ENCODE results near the gene PYM1. TPM values are rescaled to one million over a fixed set of nuclear protein-coding genes. Genes with fewer than 3 reads are reported as not detected.

Gene PYM1
- total RNA-seq = 20.0 TPM

DNA sequence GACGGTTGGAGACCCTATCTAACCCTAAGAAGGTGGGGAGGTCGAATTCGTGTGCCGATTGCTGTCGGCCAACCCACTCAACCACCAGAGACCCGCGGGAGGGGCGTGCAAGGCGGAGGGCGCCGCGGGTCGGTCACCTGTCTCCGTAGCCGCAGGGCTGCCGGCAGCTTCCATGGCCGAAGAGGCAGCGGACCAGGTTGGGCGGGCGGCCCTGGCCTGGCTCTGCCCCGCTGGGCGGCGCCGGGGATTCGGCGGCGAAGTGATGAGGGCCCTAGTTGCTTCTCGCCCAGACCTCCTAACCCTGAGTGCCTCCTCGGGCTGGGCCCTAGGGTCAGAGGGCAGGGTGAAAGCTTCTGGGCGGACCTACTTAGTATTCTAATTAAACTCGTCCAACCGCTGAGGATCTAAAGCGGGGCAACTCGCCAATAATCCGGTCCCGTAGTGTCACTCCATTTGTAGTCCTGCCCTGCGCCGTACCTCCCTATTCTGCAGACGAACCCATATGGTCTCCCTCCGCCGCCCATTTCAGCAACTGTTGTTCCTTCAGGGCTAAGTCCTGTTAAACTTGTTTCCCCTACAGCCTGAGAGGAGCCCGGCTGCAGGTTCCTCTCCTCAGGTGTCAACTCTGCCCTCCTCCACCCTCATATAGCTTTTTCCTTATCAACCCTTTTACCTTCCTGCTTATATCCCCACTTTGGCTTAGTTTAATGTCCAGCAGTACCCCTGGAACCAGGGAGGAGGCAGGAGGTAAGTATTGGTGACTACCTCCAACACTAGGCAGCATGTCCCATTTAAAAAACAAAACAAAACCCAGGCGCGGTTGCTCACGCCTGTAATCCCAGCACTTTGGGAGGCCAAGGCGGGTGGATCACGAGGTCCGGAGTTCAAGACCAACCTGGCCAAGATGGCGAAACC is at the start of gene PYM1:
Gene PYM1 (minus strand): TSS at position 307 of the 915 bp plus-strand sequence. CDS start 133 bp downstream, at position 174.
- DNase-seq = peak; percentile 45

DNA sequence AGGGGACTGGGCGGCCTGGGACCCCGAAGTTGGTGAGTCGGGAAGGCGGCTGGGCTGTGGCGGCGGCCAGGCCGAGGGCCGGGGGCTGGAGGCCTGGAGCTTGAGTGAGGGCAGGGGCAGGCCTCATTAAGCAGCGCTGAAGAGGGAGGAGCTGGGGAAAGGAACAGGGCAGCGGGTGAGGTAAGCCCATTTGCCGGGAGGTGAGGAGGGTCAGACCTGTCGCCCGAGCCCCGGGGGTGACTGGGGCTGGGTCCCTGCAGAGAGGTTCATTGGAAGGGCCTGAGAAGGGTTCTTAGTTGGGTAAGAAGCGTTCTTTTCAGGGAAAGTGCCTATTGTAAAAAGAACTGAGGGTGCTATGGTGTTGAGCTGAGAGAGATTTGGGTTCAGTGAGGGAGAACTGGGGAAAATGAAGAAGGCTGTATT is 46.6 kb upstream of the PYM1 start:
- DNase-seq = no peak

DNA sequence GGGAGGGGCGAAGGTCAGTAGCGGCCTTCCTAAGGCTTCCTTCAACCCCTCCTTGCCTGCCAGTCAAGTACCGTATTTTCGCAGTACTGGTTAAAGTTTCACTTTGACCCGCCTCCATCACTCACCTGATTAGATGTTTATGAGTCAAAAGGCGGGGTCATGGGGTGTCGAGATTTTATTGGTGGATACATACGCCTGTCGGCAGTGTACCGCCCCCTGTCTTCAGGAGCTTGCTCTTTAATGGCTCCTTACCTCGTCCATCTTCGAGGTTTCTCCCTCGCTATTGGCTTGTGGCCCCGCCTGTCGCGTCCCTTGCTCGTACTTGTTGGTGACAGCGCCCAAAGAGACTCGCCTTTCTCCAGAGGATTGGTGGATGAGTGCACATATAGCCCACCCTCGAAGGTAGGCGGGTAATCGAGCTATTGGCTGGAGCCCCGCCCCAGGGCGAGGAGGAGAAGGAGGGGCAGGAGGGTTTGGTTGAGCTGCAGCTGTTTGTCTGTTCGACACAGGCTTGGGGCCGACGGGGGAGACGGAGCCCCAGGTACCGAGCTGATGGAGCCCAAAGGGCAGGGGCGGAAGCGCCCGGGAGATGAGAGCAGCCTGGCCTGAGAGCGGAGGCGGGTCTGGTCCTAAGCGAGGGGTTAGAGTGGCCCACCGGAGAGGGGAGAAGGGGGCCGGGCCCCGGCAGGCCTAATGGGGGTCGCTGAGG is 46.1 kb upstream of the PYM1 start, which contains the start of gene RAB5B:
Gene RAB5B (plus strand): TSS at position 480 of the 709 bp plus-strand sequence. CDS start 12,883 bp downstream, outside the sequence.
- DNase-seq = peak; percentile 99

DNA sequence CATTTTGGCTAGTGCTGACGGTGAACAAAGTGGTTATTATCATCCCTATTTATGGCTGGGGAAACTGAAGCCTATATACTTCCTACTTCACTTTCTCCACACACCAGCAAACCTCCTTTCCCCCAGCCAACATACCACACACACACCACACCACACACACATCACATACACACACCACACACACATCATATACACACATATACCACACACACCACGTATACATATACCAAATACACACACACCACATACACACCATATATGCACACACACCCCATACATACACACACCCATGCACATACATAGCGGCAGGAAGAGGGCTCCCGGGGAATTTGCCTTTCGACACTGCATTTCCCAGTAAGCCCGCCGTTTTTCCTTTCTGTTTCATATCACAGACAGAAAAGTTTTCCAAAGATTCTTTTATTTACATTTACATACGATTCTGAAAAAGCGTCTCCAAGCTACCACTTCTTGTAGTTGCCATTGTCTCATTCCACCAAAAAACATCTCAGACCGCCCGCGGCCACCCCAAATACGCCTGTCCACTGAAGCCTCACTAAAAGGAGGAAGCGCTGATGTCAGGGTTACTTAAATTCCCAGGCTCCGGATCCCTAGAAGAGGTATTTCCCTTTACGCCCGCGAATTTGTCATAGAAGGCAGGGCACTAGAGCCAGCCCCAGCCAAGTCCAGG is 45.4 kb upstream of the PYM1 start:
- no peak for DNase-seq

DNA sequence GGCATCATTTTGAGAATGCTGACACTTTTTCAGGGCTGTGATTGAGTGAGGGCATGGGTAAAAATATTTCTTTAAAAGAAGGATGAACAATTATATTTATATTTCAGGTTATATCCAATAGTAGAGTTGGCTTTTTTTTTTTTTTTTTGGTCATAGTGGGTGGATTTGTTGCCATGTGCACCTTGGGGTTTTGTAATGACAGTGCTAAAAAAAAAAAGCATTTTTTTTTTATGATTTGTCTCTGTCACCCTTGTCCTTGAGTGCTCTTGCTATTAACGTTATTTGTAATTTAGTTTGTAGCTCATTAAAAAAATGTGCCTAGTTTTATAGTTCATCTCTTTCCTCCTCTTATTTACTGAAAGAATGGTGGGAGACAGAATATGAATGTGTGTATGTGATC is 44.8 kb upstream of the PYM1 start:
- no peak for DNase-seq

DNA sequence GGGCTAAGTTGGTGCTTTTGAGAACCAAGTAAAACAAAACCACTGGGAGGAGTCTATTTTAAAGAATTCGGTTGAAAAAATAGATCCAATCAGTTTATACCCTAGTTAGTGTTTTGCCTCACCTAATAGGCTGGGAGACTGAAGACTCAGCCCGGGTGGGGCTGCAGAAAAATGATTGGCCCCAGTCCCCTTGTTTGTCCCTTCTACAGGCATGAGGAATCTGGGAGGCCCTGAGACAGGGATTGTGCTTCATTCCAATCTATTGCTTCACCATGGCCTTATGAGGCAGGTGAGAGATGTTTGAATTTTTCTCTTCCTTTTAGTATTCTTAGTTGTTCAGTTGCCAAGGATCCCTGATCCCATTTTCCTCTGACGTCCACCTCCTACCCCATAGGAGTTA is 44.3 kb upstream of the PYM1 start:
- no peak for DNase-seq

DNA sequence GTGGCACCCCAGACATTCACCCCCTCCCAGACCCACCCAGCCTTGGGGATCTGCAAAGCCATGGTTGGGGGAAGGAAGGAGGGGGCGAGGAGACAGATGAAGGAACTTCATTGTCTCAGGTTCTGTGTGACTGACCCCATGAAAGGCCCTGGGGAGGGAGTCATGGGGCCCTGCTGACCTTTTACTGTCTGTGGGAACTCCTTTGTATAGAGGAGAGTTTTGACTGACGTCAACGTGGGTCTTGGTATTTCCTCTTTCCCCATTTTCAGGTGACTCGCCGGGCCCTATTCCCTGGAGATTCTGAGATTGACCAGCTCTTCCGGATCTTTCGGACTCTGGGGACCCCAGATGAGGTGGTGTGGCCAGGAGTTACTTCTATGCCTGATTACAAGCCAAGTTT is 43.1 kb upstream of the PYM1 start:
- no peak for DNase-seq

DNA sequence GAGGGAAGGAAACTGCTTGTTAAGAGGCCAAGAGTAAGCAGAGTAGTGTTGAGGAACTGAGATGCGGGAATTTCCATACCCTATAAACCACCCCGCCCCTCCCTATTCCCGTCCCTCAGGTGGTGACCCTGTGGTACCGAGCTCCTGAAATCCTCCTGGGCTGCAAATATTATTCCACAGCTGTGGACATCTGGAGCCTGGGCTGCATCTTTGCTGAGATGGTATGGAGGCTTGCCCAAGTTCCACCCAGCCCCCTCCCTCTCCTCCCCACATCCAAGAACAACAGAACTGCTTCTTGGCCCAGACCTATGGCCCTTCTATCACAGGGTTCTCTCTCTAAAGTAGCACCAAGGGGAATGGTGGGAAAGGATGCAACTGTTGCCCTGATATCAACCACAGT is 41.7 kb upstream of the PYM1 start:
- no peak for DNase-seq

DNA sequence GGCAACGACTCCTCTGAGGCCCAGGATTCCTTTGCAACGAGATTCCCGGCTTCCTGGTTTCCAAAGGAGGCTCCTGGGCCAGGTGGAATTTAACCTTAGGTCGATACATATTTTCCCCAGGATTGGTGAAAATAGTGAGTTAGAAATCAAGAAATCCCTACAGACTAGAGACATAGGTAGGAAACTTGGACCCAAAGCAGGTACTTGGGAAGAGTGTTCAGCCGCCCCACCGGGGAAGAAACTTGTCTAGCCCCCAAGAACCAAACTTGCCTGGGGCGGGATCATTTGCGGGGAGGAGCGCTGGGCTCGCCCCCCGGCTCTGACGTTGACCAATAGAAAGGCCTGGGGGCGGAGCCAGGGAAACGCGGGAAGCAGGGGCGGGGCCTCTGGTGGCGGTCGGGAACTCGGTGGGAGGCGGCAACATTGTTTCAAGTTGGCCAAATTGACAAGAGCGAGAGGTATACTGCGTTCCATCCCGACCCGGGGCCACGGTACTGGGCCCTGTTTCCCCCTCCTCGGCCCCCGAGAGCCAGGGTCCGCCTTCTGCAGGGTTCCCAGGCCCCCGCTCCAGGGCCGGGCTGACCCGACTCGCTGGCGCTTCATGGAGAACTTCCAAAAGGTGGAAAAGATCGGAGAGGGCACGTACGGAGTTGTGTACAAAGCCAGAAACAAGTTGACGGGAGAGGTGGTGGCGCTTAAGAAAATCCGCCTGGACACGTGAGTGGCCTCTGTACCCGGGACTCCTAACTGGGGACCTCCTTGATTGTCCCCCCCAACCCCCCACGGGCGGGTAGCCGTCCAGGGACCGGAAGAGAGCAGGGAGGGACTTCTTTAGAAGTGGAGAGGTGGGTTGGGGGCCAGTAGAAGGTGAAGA is 39.0 kb upstream of the PYM1 start, which contains the start of gene CDK2:
Gene CDK2 (plus strand): TSS at position 423 of the 874 bp plus-strand sequence. CDS start 179 bp downstream, at position 602.
- DNase-seq = peak; percentile 51

DNA sequence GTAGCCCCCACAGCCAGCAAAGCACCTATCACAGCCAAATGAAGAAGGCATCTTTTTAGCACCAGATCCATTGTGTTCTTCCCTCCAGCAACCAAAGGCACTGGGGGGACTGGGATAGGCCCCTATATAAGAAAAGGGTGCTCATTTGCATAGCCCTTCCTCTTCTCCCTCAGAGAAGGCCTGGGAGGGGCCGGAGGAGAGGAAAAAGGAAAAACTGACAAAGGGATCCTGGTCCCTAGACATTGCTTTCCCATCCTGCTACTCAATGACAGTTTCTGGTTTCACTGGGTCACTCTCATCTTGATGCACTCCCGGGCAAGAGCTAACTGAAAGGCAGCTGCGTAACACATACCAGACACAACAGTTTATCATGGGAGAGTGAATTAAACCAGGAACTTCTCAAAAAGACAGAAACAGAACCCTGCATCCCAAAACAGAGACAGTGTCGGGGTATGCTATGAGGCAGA is 38.3 kb upstream of the PYM1 start, which contains the start of gene PMEL:
Gene PMEL (minus strand): TSS at position 102 of the 467 bp plus-strand sequence. CDS start 31 bp downstream, at position 71.
- no peak for DNase-seq

DNA sequence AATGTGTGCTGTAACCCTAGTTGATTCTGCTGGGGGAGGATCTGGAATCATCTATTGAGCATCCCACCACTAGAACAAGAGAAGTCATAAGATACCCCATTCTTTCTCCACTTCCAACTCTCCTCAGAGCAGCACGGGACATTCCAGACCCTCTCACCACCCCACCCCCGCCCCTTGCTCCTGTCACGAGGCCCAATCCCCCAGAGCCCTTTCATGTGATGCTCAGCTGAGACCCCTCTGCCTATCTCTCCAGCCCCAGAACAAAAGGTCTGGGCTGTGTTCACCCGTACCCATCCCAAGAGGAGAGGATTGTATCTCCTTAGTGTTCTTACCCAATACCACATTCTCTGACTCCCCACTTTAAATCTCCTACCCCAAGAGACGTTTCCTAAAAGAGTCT is 37.5 kb upstream of the PYM1 start:
- DNase-seq = no peak

DNA sequence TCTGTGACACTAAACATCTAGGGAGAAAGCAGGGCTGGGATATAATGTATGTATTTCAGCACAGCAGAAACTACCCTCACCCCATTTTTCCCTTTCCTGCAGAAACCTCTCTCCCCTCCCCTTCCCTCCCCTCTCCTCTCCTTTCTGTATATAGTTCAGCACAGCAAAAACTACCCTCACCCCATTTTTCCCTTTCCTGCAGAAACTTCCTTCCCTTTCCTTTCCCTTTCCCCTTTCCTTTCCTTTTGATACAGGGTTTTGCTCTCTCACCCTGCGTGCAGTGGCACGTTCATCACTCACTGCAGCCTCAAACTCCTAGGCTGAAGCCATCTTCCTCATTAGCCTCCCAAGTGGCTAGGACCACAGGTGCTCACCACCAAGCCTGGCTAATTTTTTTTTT is 36.1 kb upstream of the PYM1 start:
- DNase-seq = no peak

DNA sequence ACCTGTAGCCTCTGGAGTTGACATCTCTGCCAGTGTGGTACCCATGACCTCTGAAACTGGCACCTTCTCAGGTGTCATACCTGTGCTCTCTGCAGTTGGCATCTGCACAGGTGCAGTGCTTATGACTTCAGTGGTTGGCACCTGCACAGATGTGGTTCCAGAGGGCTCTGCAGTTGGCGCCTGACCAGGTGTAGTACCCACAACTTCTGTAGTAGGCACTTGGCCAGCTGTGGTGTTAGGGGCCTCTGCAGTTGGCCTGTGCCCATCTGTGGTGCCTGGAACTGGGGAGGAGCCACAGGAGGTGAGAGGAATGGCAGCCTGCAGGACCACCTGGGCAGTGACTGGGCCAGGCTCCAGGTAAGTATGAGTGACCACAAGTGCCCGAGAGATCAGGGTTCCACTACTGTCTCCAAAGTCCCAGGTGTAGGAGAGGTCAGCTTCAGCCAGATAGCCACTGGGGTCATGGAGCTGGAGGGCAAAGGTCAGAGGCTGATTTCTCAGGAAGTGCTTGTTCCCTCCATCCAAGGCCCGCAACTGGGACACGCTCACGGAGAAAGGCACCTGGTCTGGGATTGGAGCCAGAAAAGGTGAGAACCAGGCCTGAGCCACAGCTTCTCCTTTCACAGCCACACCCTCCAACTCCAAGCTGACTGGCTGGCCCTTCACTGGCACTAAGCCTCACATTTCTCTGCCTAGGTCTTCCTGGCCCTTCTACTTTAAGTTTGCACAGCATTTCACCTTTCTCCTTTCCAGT is 29.6 kb upstream of the PYM1 start:
- DNase-seq = no peak

DNA sequence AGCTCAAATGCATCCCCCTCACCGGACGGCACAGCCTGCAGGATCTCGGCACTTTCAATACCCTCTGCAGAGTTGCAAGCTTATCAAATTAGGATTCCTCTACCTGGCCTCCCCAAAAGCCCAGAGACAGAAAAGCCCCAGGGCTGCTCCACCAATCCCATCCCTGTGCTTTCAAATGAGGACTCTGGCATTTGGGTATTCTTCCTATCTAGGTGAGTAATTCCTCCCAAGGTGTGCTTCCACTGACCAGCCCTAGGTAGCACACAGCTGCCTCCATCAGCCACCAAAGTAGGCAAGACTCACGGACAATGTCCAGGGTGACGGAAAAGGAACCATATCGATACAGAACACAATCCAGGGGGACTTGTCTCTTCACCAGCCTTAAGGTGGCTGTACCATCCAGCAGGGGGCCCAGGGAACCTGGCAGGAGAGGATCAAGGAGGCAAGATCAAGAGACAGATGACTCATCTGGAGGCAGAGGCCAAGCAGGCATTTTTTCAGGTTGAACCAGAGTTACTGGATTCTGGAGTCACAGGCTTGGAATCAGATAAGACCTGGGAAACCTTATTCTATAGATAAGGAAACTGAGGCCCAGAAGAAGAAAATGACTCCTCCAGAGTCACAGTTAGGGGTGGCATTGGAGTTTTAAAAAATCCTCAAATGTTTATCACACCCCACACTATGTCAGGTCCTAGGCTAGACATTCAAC is 28.3 kb upstream of the PYM1 start:
- no peak for DNase-seq

DNA sequence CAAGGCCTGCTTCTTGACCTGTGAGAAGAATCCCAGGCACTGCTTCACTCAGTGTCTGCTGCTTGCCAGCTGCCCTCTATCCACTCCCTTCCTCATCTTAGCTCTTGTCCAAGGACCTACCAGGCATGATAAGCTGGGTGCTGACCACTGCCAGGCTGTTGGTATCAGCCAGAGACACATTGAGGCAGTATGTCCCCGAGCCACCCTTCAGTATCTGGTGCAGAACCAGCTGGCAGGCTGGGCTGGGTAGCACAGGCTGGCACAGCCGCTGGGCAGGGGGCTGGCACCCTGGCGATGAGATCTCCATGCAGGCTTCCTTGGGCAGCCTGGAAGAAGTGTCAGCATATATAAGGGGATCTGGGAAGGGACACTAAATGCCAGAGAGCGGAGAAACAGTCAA is 27.6 kb upstream of the PYM1 start:
- no peak for DNase-seq

DNA sequence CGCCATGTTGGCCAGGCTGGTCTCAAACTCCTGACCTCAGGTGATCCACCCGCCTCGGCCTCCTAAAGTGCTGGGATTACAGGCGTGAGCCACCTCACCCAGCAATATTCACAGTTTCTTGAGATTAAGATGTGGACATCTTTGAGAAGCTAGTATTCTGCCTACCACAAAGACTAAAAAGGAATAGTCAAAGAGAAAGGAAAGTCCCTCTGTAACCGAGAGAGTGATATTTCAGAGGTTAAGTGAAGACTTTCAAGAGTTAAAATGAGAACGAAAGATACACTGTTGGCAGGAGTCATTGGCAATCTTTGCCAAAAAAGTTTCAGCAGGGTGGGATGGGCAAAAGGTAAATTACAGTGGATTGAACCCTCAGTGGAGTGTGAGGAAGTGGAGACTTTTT is 18.9 kb upstream of the PYM1 start:
- no peak for DNase-seq

DNA sequence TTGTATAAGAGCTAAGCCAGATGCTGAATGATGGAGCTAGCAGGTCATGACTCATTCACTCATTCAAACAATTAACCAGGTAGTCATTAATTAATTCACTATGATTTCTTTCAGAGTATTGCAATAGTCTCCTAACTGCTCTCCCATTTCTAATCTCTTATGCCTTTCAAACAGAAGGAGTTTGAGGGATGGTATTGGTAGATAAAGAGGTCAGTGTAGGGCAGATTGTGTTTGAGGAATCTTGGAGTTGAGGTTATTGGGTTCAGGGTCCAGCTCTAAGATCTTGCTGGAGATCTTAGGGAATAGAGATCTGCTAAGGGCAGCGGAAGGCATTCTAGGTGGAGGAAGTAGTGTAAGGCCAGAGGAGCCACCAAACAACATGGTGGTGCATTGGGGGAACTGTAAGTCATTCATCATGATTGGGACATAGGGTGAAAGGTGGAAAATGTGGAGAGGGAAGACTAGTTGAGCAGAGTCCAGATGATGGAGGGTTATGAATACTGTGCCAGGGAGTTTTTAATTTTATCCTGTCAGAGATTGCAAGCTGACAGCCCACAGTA is 15.0 kb upstream of the PYM1 start:
- no peak for DNase-seq

DNA sequence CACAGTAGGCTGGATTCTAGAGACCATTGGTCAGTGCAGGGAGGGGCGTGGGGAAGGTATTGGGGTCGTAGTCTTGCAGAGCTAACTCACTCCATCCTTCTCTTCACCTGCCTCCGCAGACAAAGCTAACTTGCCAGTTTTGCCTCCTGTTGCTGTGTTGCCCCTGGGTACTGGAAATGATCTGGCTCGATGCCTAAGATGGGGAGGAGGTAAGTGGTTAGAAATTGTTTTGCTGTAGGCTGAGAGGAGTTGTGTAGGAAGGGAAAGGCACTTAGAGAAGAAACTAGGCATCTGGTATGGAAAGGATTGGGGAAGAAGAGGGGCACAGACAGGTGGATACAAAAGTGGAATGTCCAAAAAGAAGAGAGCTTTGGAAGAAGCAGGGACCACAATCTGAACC is 14.4 kb upstream of the PYM1 start:
- DNase-seq = no peak

DNA sequence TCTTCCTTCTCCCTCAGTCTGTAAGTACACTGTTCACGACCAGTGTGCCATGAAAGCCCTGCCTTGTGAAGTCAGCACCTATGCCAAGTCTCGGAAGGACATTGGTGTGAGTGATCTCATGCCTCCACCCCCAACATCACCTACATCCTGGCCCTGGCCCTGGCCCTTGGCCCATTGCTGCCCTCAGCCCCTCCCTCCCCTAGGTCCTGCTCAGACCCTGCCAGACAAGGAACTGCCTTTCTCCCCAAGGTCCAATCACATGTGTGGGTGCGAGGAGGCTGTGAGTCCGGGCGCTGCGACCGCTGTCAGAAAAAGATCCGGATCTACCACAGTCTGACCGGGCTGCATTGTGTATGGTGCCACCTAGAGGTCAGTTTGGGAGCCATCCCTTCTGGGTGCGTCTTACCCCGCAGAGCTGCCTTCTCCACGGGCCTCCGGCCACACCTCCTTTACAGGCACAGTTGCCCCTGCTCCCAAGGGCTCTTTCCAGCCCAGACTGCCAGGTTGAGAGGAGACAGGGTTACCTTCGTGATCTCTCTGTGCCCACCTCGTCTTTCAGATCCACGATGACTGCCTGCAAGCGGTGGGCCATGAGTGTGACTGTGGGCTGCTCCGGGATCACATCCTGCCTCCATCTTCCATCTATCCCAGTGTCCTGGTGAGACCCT is 12.5 kb upstream of the PYM1 start:
- DNase-seq = peak; percentile 64
